CD14-positive monocyte (primary cell): ENCODE measurements around the gene HPRT1. TPM values are rescaled to one million over a fixed set of nuclear protein-coding genes. Genes with fewer than 3 reads are reported as not detected.

ENCODE experiments used
- DNase-seq, 3 donors: peaks; one replicate each; pipeline ENCODE4 v3.0.0-alpha.2; 2011 to 2022
- H2AFZ ChIP-seq: 2 replicates; pipeline ENCODE4 v1.6.0; 2012; ENCODE audit warnings: mild to moderate bottlenecking, low read depth, low read length, inconsistent platforms; ENCODE audit not compliant: insufficient read depth, poor library complexity, severe bottlenecking
- H3K27ac ChIP-seq, 2 donors: 1 replicate in 1 of 2; 2 replicates in 1 of 2; pipeline ENCODE4 v1.5.1; 2012 to 2013; ENCODE audit warnings: low read length in 2 of 2, control low read depth in 1 of 2, inconsistent platforms in 1 of 2, low read depth in 1 of 2, mild to moderate bottlenecking in 1 of 2
- H3K27me3 ChIP-seq, 2 donors: one replicate each; pipeline versions ENCODE4 v1.6.0 to v1.6.1; 2011 to 2013; ENCODE audit warnings: low read length in 2 of 2; ENCODE audit not compliant: control insufficient read depth in 2 of 2, insufficient read depth in 2 of 2
- H3K36me3 ChIP-seq, 2 donors: replicated peaks in 1 of 2; 1 replicate in 1 of 2; 2 replicates in 1 of 2; pipeline versions ENCODE4 v1.5.1 to v1.6.1; 2012 to 2013; ENCODE audit warnings: low read length in 2 of 2, control low read depth in 1 of 2, inconsistent platforms in 1 of 2, mild to moderate bottlenecking in 1 of 2; ENCODE audit not compliant: insufficient read depth in 2 of 2, control insufficient read depth in 1 of 2
- H3K4me1 ChIP-seq, 2 donors: 1 replicate in 1 of 2; 2 replicates in 1 of 2; pipeline versions ENCODE4 v1.5.1 to v1.6.1; 2012 to 2013; ENCODE audit warnings: low read length in 2 of 2, control low read depth in 1 of 2, inconsistent platforms in 1 of 2, mild to moderate bottlenecking in 1 of 2, moderate library complexity in 1 of 2; ENCODE audit not compliant: insufficient read depth in 2 of 2, control insufficient read depth in 1 of 2
- H3K4me2 ChIP-seq: replicated peaks from 2 replicates; pipeline ENCODE3; 2012; ENCODE audit warnings: low read length, moderate library complexity, mild to moderate bottlenecking; ENCODE audit not compliant: poor library complexity, severe bottlenecking; ENCODE audit errors: extremely low read depth
- H3K4me3 ChIP-seq, 3 experiments: fragments of 200-600 bp in 1 of 3; sonication (generic) in 1 of 3; replicated peaks in 1 of 3; 1 replicate in 2 of 3; 2 replicates in 1 of 3; pipeline ENCODE4 v1.5.1; 2011 to 2013; ENCODE audit warnings: low read length in 3 of 3, mild to moderate bottlenecking in 3 of 3, control low read depth in 2 of 3, low read depth in 2 of 3, inconsistent platforms in 1 of 3, moderate library complexity in 1 of 3
- H3K79me2 ChIP-seq: 2 replicates; pipeline ENCODE4 v1.6.0; 2012; ENCODE audit warnings: mild to moderate bottlenecking, control low read depth, inconsistent platforms, low read length, moderate library complexity; ENCODE audit not compliant: insufficient read depth
- H3K9ac ChIP-seq: 2 replicates; pipeline ENCODE4 v1.6.0; 2017; ENCODE audit warnings: low read length, mild to moderate bottlenecking; ENCODE audit not compliant: insufficient read depth, poor library complexity, severe bottlenecking
- H3K9me3 ChIP-seq, 2 donors: replicated peaks in 1 of 2; 1 replicate in 1 of 2; 2 replicates in 1 of 2; pipeline versions ENCODE4 v1.5.1 to v1.6.1; 2012 to 2013; ENCODE audit warnings: low read length in 2 of 2, control low read depth in 1 of 2; ENCODE audit not compliant: control insufficient read depth in 1 of 2, insufficient read depth in 1 of 2
- H4K20me1 ChIP-seq: 2 replicates; pipeline ENCODE4 v1.6.0; 2012; ENCODE audit warnings: mild to moderate bottlenecking, low read length, control low read depth, moderate library complexity; ENCODE audit not compliant: insufficient read depth
- H3K27ac Mint-ChIP-seq, 7 donors: one replicate each; pipeline ENCODE4 v1.8.0; 2020; ENCODE audit warnings: mild to moderate bottlenecking in 7 of 7, mixed read lengths in 7 of 7, moderate library complexity in 6 of 7, inconsistent platforms in 2 of 7
- H3K27me3 Mint-ChIP-seq, 3 donors: one replicate each; pipeline ENCODE4 v1.8.0; 2021 to 2022; ENCODE audit warnings: low read depth in 3 of 3, mild to moderate bottlenecking in 3 of 3, mixed read lengths in 3 of 3, moderate library complexity in 3 of 3, inconsistent platforms in 1 of 3
- H3K36me3 Mint-ChIP-seq, 2 donors: one replicate each; pipeline ENCODE4 v1.8.0; 2020; ENCODE audit warnings: mixed read lengths in 2 of 2, inconsistent platforms in 1 of 2, mild to moderate bottlenecking in 1 of 2
- H3K4me1 Mint-ChIP-seq: one replicate; pipeline ENCODE4 v1.8.0; 2020; ENCODE audit warnings: mild to moderate bottlenecking, mixed read lengths
- H3K4me3 Mint-ChIP-seq, 2 donors: one replicate each; pipeline ENCODE4 v1.8.0; 2020; ENCODE audit warnings: mild to moderate bottlenecking in 2 of 2, mixed read lengths in 2 of 2, moderate library complexity in 1 of 2
- H3K9me3 Mint-ChIP-seq, 7 donors: one replicate each; pipeline ENCODE4 v1.8.0; 2020 to 2022; ENCODE audit warnings: mixed read lengths in 7 of 7, mild to moderate bottlenecking in 6 of 7, moderate library complexity in 6 of 7, inconsistent platforms in 2 of 7
- WGBS: methylation state at CpG from one replicate; pipeline ENCODE4 v1.1.5; 2013; ENCODE audit warnings: missing lambda C conversion rate; ENCODE audit not compliant: insufficient coverage; 5-methylcytosine and 5-hydroxymethylcytosine counted together
- intact Hi-C, 2 donors: fragments of 100-400 bp; cut with micrococcal nuclease; formaldehyde crosslinking; loops; one replicate each; pipeline versions ENCODE4 v1.15.0 to v1.15.1; 2023
- polyA plus RNA-seq, 3 donors: library from polyadenylated mRNA; depleted of rRNA in 1 of 3; unstranded in 2 of 3; stranded (reverse) in 1 of 3; fragments of 300-500 nt in 2 of 3; fragments of >200 nt in 1 of 3; fragmentation: Illumina TruSeq in 2 of 3; gene quantifications; 1 replicate in 2 of 3; 2 replicates in 1 of 3; pipeline ENCODE4 v1.2.3, GENCODE V29; 2012 to 2021
- TF ChIP-seq, protein P1 (sequence below): fragments of 200-600 bp; IDR thresholded peaks from one replicate; pipeline ENCODE4 v1.8.0; 2022; ENCODE audit warnings: antibody characterized with exemption, mild to moderate bottlenecking

The HPRT1 gene
- polyA plus RNA-seq, 3 donors = 13.0 to 56.4 (median 54.5) TPM

GRCh38 chrX:134444681-134445080 lies 15.3 kb upstream of the HPRT1 start:
- no peak overlapping the region for H3K27ac Mint-ChIP-seq
- intact Hi-C loops = no loop called here
- no peaks in the 10 kb centered on the region for H3K4me1 Mint-ChIP-seq

DNA sequence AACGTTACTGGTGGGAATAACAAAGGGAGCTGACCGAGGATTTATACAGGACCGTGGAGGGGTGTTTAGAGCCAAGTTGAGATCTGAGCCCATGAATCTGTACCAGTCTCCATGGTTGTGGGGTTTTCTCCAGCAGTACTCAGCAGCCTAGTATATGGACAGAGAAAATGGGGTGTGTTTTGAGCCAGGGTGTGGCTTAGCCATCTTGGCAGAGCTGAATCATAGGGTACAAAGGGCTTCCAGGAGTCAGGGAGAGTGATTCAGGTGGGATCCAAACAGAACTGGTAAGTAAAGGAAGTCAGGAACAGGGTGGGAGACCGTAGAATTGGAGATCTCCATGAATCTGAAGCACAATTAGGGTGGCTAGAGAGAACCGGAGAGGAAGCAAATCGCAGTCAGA lies 7.4 kb upstream of the HPRT1 start:
- H4K20me1 ChIP-seq = no peaks in the 10 kb centered on the region
- H3K4me3 Mint-ChIP-seq = no peak overlapping the region
- no peaks in the 10 kb centered on the region for H3K36me3 Mint-ChIP-seq
- H3K79me2 ChIP-seq = no peaks in the 10 kb centered on the region
- no peaks in the 10 kb centered on the region for H3K36me3 ChIP-seq
- peaks cover 0 to 3% (median 0%) of the 10 kb centered on the region in 7 donors for H3K9me3 Mint-ChIP-seq
- no peaks in the 10 kb centered on the region for H3K27me3 ChIP-seq
- H3K4me3 ChIP-seq = no peak overlapping the region
- H3K4me2 ChIP-seq = no peak overlapping the region
- H3K4me1 Mint-ChIP-seq = no peaks in the 10 kb centered on the region
- no peak overlapping the region for H2AFZ ChIP-seq
- TF ChIP-seq, protein P1, sequence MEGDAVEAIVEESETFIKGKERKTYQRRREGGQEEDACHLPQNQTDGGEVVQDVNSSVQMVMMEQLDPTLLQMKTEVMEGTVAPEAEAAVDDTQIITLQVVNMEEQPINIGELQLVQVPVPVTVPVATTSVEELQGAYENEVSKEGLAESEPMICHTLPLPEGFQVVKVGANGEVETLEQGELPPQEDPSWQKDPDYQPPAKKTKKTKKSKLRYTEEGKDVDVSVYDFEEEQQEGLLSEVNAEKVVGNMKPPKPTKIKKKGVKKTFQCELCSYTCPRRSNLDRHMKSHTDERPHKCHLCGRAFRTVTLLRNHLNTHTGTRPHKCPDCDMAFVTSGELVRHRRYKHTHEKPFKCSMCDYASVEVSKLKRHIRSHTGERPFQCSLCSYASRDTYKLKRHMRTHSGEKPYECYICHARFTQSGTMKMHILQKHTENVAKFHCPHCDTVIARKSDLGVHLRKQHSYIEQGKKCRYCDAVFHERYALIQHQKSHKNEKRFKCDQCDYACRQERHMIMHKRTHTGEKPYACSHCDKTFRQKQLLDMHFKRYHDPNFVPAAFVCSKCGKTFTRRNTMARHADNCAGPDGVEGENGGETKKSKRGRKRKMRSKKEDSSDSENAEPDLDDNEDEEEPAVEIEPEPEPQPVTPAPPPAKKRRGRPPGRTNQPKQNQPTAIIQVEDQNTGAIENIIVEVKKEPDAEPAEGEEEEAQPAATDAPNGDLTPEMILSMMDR = no peak
- no peaks in the 10 kb centered on the region for H3K9me3 ChIP-seq
- H3K27ac Mint-ChIP-seq = no peak overlapping the region
- H3K27ac ChIP-seq = no peak overlapping the region
- intact Hi-C loops = no loop called here
- no peak for DNase-seq
- no peak overlapping the region for H3K9ac ChIP-seq
- H3K4me1 ChIP-seq = no peaks in the 10 kb centered on the region
- no peaks in the 10 kb centered on the region for H3K27me3 Mint-ChIP-seq
- 92% methylated on average over 4 of the region's 6 CpGs for WGBS

More at GRCh38 chrX:134444681-134445080, 15.3 kb upstream of the HPRT1 start:
- peaks cover 0 to 2% (median 2%) of the 10 kb centered on the region in 3 donors for H3K27me3 Mint-ChIP-seq
- Histone ChIP-seq H3K27ac (no peak overlapping the region), H3K79me2 (no peaks in the 10 kb centered on the region), H3K9ac (no peak overlapping the region), H2AFZ (no peak overlapping the region), H4K20me1 (no peaks in the 10 kb centered on the region), H3K27me3 (no peaks in the 10 kb centered on the region), H3K9me3 (no peaks in the 10 kb centered on the region), H3K4me1 (no peaks in the 10 kb centered on the region), H3K4me2 (no peak overlapping the region), H3K36me3 (no peaks in the 10 kb centered on the region), H3K4me3 (no peak overlapping the region)
- H3K9me3 Mint-ChIP-seq = peaks cover 0 to 2% (median 0%) of the 10 kb centered on the region in 7 donors
- DNase-seq = no peak
- TF ChIP-seq, protein P1 = no peak
- H3K4me3 Mint-ChIP-seq = no peak overlapping the region
- peaks cover 0 to 4% of the 10 kb centered on the region in 2 donors for H3K36me3 Mint-ChIP-seq
- no CpG with 5 or more reads among the region's 3 CpGs for WGBS
